ENCODE results near the gene PDE7B. TPM values are rescaled to one million over a fixed set of nuclear protein-coding genes. Genes with fewer than 3 reads are reported as not detected.

The PDE7B gene
- polyA plus RNA-seq, 1 donor (not counting 4 experiments of a cell fraction or from before 2014, with no cell fraction given) = 0.01 TPM

- FAIRE-seq = no peak
- H3K9ac ChIP-seq (ENCODE audit: control insufficient read depth, extremely low read depth, insufficient read depth, low read length) = no peak overlapping the region
- no peaks in the 10 kb centered on the region for H4K20me1 ChIP-seq (ENCODE audit: control insufficient read depth, extremely low read depth, insufficient read depth, low read length)
- no peaks in the 10 kb centered on the region for H3K36me3 ChIP-seq (ENCODE audit: control insufficient read depth in 2 of 2, extremely low read depth in 1 of 2, insufficient read depth in 2 of 2, low read length in 2 of 2)
- no peak overlapping the region for H3K4me3 ChIP-seq (ENCODE audit: control insufficient read depth in 2 of 3, extremely low read depth in 1 of 3, insufficient read depth in 2 of 3, low read depth in 1 of 3, low read length in 3 of 3)
- H3K27ac ChIP-seq (ENCODE audit: control insufficient read depth, insufficient read depth, low read length) = no peak overlapping the region
- TF ChIP-seq CTCF (optimal IDR thresholded peaks at IDR 0.05 in 1 of 3, IDR thresholded peaks at IDR 0.05 in 1 of 3, conservative IDR thresholded peaks at IDR 0.05 in 1 of 3; ENCODE audit: extremely low read depth in 1 of 3, insufficient read depth in 2 of 3, low read length in 3 of 3) = no peak
- TF ChIP-seq EZH2 (IDR thresholded peaks at IDR 0.05; ENCODE audit: low read length) = no peak
- no peak for DNase-seq (ENCODE audit: low read depth, low spot score)
- no peaks in the 10 kb centered on the region for H3K9me1 ChIP-seq (ENCODE audit: control insufficient read depth, extremely low read depth, insufficient read depth, low read length)
- no peaks in the 10 kb centered on the region for H3K4me1 ChIP-seq (ENCODE audit: control insufficient read depth, extremely low read depth, insufficient read depth, low read length)
- no peaks in the 10 kb centered on the region for H3K27me3 ChIP-seq (ENCODE audit: control insufficient read depth, extremely low read depth, insufficient read depth, low read length)
- no peak overlapping the region for H3K4me2 ChIP-seq (ENCODE audit: control insufficient read depth, extremely low read depth, insufficient read depth, low read depth, low read length)
- no peaks in the 10 kb centered on the region for H3K9me3 ChIP-seq (ENCODE audit: control insufficient read depth, low read depth, low read length)
- no peak overlapping the region for H2AFZ ChIP-seq (ENCODE audit: control insufficient read depth, low read length)
- dilution Hi-C loops (cut with MboI; ENCODE audit: extremely low pct_ligation_motif_present, low sequenced_read_pairs) = no loop called here
- no peaks in the 10 kb centered on the region for H3K79me2 ChIP-seq (ENCODE audit: control insufficient read depth, insufficient read depth, low read length)
These were observed 40.2 kb downstream of the PDE7B start for GRCh38 chr6:135891710-135892109.

GRCh38 chr6:135895231-135895911, 43.9 kb downstream of the PDE7B start:
- no peaks in the 10 kb centered on the region for H3K27me3 ChIP-seq (ENCODE audit: control insufficient read depth, extremely low read depth, insufficient read depth, low read length)
- H3K9me1 ChIP-seq (ENCODE audit: control insufficient read depth, extremely low read depth, insufficient read depth, low read length) = no peaks in the 10 kb centered on the region
- H3K9ac ChIP-seq (ENCODE audit: control insufficient read depth, extremely low read depth, insufficient read depth, low read length) = no peak overlapping the region
- no peaks in the 10 kb centered on the region for H3K9me3 ChIP-seq (ENCODE audit: control insufficient read depth, low read depth, low read length)
- H3K79me2 ChIP-seq (ENCODE audit: control insufficient read depth, insufficient read depth, low read length) = no peaks in the 10 kb centered on the region
- H3K36me3 ChIP-seq (ENCODE audit: control insufficient read depth in 2 of 2, extremely low read depth in 1 of 2, insufficient read depth in 2 of 2, low read length in 2 of 2) = no peaks in the 10 kb centered on the region
- no peak overlapping the region for H3K27ac ChIP-seq (ENCODE audit: control insufficient read depth, insufficient read depth, low read length)
- dilution Hi-C loops (cut with MboI; ENCODE audit: extremely low pct_ligation_motif_present, low sequenced_read_pairs) = no loop called here
- no peak for TF ChIP-seq EZH2 (IDR thresholded peaks at IDR 0.05; ENCODE audit: low read length)
- no peak for TF ChIP-seq CTCF (optimal IDR thresholded peaks at IDR 0.05 in 1 of 3, IDR thresholded peaks at IDR 0.05 in 1 of 3, conservative IDR thresholded peaks at IDR 0.05 in 1 of 3; ENCODE audit: extremely low read depth in 1 of 3, insufficient read depth in 2 of 3, low read length in 3 of 3)
- no peak overlapping the region for H3K4me2 ChIP-seq (ENCODE audit: control insufficient read depth, extremely low read depth, insufficient read depth, low read depth, low read length)
- no peaks in the 10 kb centered on the region for H3K4me1 ChIP-seq (ENCODE audit: control insufficient read depth, extremely low read depth, insufficient read depth, low read length)
- H4K20me1 ChIP-seq (ENCODE audit: control insufficient read depth, extremely low read depth, insufficient read depth, low read length) = no peaks in the 10 kb centered on the region
- H3K4me3 ChIP-seq (ENCODE audit: control insufficient read depth in 2 of 3, extremely low read depth in 1 of 3, insufficient read depth in 2 of 3, low read depth in 1 of 3, low read length in 3 of 3) = no peak overlapping the region
- no peak overlapping the region for H2AFZ ChIP-seq (ENCODE audit: control insufficient read depth, low read length)
- no peak for DNase-seq (ENCODE audit: low read depth, low spot score)
- no peak for FAIRE-seq
